Osteoblast (primary cell): Measurements from ENCODE around the gene KLK10. TPM values are rescaled to one million over a fixed set of nuclear protein-coding genes. Genes with fewer than 3 reads are reported as not detected.

ENCODE experiments used
- DNase-seq: peaks from one replicate; pipeline ENCODE4 v3.0.0; 2011; ENCODE audit warnings: low spot score, mixed read lengths; ENCODE audit not compliant: insufficient read length; ENCODE audit errors: missing footprints
- H2AFZ ChIP-seq: 2 replicates; pipeline ENCODE4 v1.6.0; 2011; ENCODE audit warnings: mild to moderate bottlenecking, low read length
- H3K27ac ChIP-seq: 2 replicates; pipeline ENCODE4 v1.5.1; 2011; ENCODE audit warnings: mild to moderate bottlenecking, low read depth, low read length, moderate library complexity
- H3K27me3 ChIP-seq: 2 replicates; pipeline ENCODE4 v1.6.0; 2012; ENCODE audit warnings: mild to moderate bottlenecking, control low read depth, inconsistent platforms, low read length, moderate library complexity; ENCODE audit not compliant: insufficient read depth
- H3K36me3 ChIP-seq: 2 replicates; pipeline ENCODE4 v1.5.1; 2011; ENCODE audit warnings: mild to moderate bottlenecking, low read length, control low read depth, moderate library complexity; ENCODE audit not compliant: insufficient read depth
- H3K4me1 ChIP-seq: 2 replicates; pipeline ENCODE4 v1.5.1; 2011; ENCODE audit warnings: mild to moderate bottlenecking, low read length, control low read depth, moderate library complexity; ENCODE audit not compliant: insufficient read depth
- H3K4me2 ChIP-seq: 2 replicates; pipeline ENCODE4 v1.6.0; 2011; ENCODE audit warnings: mild to moderate bottlenecking, low read length; ENCODE audit not compliant: insufficient read depth
- H3K4me3 ChIP-seq: fragments of 200-600 bp; sonication (generic); 3 replicates; pipeline ENCODE4 v1.5.1; 2012; ENCODE audit warnings: mild to moderate bottlenecking, low read length, inconsistent platforms; ENCODE audit not compliant: insufficient read depth
- H3K79me2 ChIP-seq: 2 replicates; pipeline ENCODE4 v1.6.0; 2012; ENCODE audit warnings: mild to moderate bottlenecking, low read length, control low read depth, inconsistent platforms; ENCODE audit not compliant: insufficient read depth
- H3K9me3 ChIP-seq: 2 replicates; pipeline ENCODE4 v1.5.1; 2011; ENCODE audit warnings: low read depth, low read length, control low read depth
- H4K20me1 ChIP-seq: 2 replicates; pipeline ENCODE4 v1.6.0; 2012; ENCODE audit warnings: mild to moderate bottlenecking, low read length, control low read depth; ENCODE audit not compliant: insufficient read depth
- CTCF ChIP-seq: IDR thresholded peaks from 2 replicates; pipeline ENCODE4 v1.5.1; 2011; ENCODE audit warnings: mild to moderate bottlenecking, low read depth, low read length, moderate library complexity; ENCODE audit errors: extremely low read depth
- total RNA-seq: library from RNA; depleted of rRNA; stranded (reverse); fragments of >200 nt; gene quantifications from 2 replicates; pipeline ENCODE4 v1.2.3, GENCODE V29; 2012

KLK10 gene
- total RNA-seq, 1 donor: not detected

DNA sequence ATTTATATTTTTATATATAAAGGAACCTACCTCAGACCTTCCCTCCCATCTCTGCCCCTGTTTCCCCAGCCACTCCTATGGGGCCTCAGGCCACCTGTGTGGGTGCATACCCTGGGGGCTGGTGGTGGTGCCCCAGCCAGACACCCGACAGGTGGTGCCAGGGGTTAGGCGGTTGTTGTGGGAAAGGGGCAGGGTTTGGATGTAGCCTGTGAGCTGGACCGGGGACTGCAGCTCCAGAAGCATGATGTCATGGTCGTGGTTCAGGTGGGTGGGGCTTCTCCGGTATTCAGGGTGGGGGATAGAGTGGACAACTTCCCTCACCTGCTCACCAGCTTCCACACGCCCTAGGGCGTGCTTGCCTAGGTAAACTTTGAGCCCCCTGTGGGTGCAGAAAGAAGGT lies 40.2 kb upstream of the KLK10 start:
- H3K9me3 ChIP-seq: no peaks in the 10 kb centered on the region
- H3K79me2 ChIP-seq: no peaks in the 10 kb centered on the region
- no peaks in the 10 kb centered on the region for H3K4me1 ChIP-seq
- no peak overlapping the region for H3K4me3 ChIP-seq
- no peak overlapping the region for H3K27ac ChIP-seq
- no peaks in the 10 kb centered on the region for H3K27me3 ChIP-seq
- DNase-seq: peak; percentile 68
- no peak for TF ChIP-seq CTCF
- H4K20me1 ChIP-seq: no peaks in the 10 kb centered on the region
- H3K36me3 ChIP-seq: no peaks in the 10 kb centered on the region
- no peak overlapping the region for H3K4me2 ChIP-seq
- no peak overlapping the region for H2AFZ ChIP-seq

DNA sequence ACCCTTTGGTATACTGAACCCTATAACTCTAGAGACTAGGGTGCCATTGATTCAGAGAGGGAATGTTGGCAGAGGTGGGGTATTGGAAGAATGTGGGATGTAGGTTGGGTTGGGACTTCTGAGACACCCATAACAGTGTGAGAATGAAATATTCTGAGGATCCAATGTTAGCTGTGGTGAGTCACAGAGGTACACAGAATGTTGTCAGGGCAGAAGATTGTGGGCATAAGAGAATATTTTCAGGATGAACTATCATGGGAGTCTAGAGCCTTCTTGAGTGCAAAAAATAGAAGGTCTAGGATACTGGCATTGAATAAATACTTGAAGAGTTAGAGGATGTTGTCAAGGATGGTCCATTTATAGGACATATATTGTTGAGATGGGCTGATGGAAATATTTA lies 36.4 kb upstream of the KLK10 start:
- Histone ChIP-seq H3K9me3 (no peaks in the 10 kb centered on the region), H4K20me1 (no peaks in the 10 kb centered on the region), H2AFZ (no peak overlapping the region), H3K36me3 (no peaks in the 10 kb centered on the region), H3K4me3 (no peak overlapping the region), H3K27me3 (peaks cover 9% of the 10 kb centered on the region), H3K4me1 (no peaks in the 10 kb centered on the region), H3K4me2 (no peak overlapping the region), H3K27ac (no peak overlapping the region), H3K79me2 (no peaks in the 10 kb centered on the region)
- no peak for TF ChIP-seq CTCF
- peak; percentile 43 for DNase-seq

DNA sequence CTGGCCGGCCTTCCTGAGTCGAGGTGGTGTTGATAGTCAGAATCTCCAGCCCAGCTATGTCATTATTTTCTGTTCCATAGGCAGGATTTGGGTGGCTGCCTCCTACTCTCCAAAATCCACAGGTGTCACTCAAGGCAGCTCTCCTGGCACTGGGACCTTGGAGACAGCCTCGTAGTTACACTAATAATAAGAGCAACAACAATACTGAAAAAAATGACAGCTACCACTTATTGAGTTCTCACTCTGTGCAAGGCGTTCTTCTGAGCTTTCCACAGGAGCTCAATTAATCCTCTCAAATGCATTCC lies 27.5 kb upstream of the KLK10 start:
- no peaks in the 10 kb centered on the region for H3K4me1 ChIP-seq
- no peak overlapping the region for H3K4me3 ChIP-seq
- no peak overlapping the region for H2AFZ ChIP-seq
- H3K4me2 ChIP-seq: no peak overlapping the region
- no peak overlapping the region for H3K27ac ChIP-seq
- H3K79me2 ChIP-seq: no peaks in the 10 kb centered on the region
- no peaks in the 10 kb centered on the region for H4K20me1 ChIP-seq
- no peaks in the 10 kb centered on the region for H3K9me3 ChIP-seq
- peaks cover 7% of the 10 kb centered on the region for H3K27me3 ChIP-seq
- H3K36me3 ChIP-seq: no peaks in the 10 kb centered on the region
- DNase-seq: no peak
- no peak for TF ChIP-seq CTCF

- H3K79me2 ChIP-seq: no peaks in the 10 kb centered on the region
- H3K4me3 ChIP-seq: no peak overlapping the region
- H3K4me2 ChIP-seq: no peak overlapping the region
- TF ChIP-seq CTCF: no peak
- H3K36me3 ChIP-seq: no peaks in the 10 kb centered on the region
- no peaks in the 10 kb centered on the region for H4K20me1 ChIP-seq
- H3K27ac ChIP-seq: no peak overlapping the region
- H3K27me3 ChIP-seq: peaks cover 7% of the 10 kb centered on the region
- H3K9me3 ChIP-seq: no peaks in the 10 kb centered on the region
- peak; percentile 19 for DNase-seq
- no peaks in the 10 kb centered on the region for H3K4me1 ChIP-seq
- H2AFZ ChIP-seq: no peak overlapping the region
Measured at GRCh38 chr19:51044327-51044726, 24.8 kb upstream of the KLK10 start.
